PC-9 (cell line): ENCODE measurements around the gene IL1R1.

ENCODE experiments used
- EZH2 ChIP-seq: fragments of 200-600 bp; sonication (generic); IDR thresholded peaks from 2 replicates; pipeline ENCODE4 v1.8.0; 2017; ENCODE audit warnings: antibody characterized with exemption, low read depth
- TF ChIP-seq, protein P1 (sequence below): fragments of 200-600 bp; sonication (generic); conservative IDR thresholded peaks from 2 replicates; pipeline ENCODE4 v1.6.1; 2017; ENCODE audit warnings: mixed run types, antibody characterized with exemption, mild to moderate bottlenecking, moderate library complexity

- TF ChIP-seq, protein P1, sequence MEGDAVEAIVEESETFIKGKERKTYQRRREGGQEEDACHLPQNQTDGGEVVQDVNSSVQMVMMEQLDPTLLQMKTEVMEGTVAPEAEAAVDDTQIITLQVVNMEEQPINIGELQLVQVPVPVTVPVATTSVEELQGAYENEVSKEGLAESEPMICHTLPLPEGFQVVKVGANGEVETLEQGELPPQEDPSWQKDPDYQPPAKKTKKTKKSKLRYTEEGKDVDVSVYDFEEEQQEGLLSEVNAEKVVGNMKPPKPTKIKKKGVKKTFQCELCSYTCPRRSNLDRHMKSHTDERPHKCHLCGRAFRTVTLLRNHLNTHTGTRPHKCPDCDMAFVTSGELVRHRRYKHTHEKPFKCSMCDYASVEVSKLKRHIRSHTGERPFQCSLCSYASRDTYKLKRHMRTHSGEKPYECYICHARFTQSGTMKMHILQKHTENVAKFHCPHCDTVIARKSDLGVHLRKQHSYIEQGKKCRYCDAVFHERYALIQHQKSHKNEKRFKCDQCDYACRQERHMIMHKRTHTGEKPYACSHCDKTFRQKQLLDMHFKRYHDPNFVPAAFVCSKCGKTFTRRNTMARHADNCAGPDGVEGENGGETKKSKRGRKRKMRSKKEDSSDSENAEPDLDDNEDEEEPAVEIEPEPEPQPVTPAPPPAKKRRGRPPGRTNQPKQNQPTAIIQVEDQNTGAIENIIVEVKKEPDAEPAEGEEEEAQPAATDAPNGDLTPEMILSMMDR = no peak
- TF ChIP-seq EZH2 = no peak
Measured at GRCh38 chr2:102194609-102195268, 52.2 kb downstream of the IL1R1 start.
